ENCODE results near the gene REPS1.

The REPS1 gene

GRCh38 chr6:138864343-138864890 is 123.6 kb downstream of the REPS1 start:
- no peak for TF ChIP-seq CTCF (IDR thresholded peaks at IDR 0.05; ENCODE audit: low read depth, low read length, missing control alignments)
- H3K4me3 ChIP-seq (ENCODE audit: low read depth, low read length), result no peak overlapping the region
- no peak for DNase-seq (ENCODE audit: low read depth)

GRCh38 chr6:138863321-138863720 is 124.7 kb downstream of the REPS1 start:
- DNase-seq (ENCODE audit: low read depth), result no peak
- H3K4me3 ChIP-seq (ENCODE audit: low read depth, low read length), result no peak overlapping the region
- no peak for TF ChIP-seq CTCF (IDR thresholded peaks at IDR 0.05; ENCODE audit: low read depth, low read length, missing control alignments)

- TF ChIP-seq CTCF (IDR thresholded peaks at IDR 0.05; ENCODE audit: low read depth, low read length, missing control alignments), result no peak
- H3K4me3 ChIP-seq (ENCODE audit: low read depth, low read length), result no peak overlapping the region
- DNase-seq (ENCODE audit: low read depth), result no peak
Measured at GRCh38 chr6:138862456-138862855, 125.6 kb downstream of the REPS1 start.

- DNase-seq (ENCODE audit: low read depth), result no peak
- H3K4me3 ChIP-seq (ENCODE audit: low read depth, low read length), result no peak overlapping the region
- no peak for TF ChIP-seq CTCF (IDR thresholded peaks at IDR 0.05; ENCODE audit: low read depth, low read length, missing control alignments)
Measured at GRCh38 chr6:138857775-138858174, 130.3 kb downstream of the REPS1 start.

GRCh38 chr6:138856654-138857053 is 131.4 kb downstream of the REPS1 start:
- H3K4me3 ChIP-seq (ENCODE audit: low read depth, low read length), result no peak overlapping the region
- TF ChIP-seq CTCF (IDR thresholded peaks at IDR 0.05; ENCODE audit: low read depth, low read length, missing control alignments), result no peak
- DNase-seq (ENCODE audit: low read depth), result no peak

Data from GM12864 (cell line).